SKM-1 treated with dmso at 0.1 percent for 144 hours (cell line): ENCODE results near the gene SGMS1.

ENCODE experiments used
- DNase-seq: peaks from one replicate; lab custom pipeline; 2025; ENCODE audit not compliant: unreplicated experiment; lab: John Stamatoyannopoulos, UW

SGMS1 gene

GRCh38 chr10:50613150-50613549 is 10.6 kb downstream of the SGMS1 start:
- no peak for DNase-seq

GRCh38 chr10:50610368-50610767 is 13.4 kb downstream of the SGMS1 start:
- DNase-seq: no peak

GRCh38 chr10:50607356-50607925 is 16.3 kb downstream of the SGMS1 start:
- DNase-seq: peak; percentile 8

DNA sequence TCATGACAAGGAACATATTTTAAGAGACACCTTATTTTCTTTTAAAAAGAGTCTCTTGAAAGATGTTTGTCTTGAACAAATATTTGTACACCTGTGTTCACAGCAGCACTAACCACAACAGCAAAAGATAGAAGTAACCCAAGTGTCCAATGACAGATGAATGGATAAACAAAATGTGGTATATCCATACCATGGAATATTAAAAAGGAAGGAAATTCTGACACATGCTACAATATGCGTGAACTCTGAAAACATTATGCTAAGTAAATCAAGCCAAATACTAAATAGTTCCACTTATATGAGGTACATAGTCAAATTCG is 17.8 kb downstream of the SGMS1 start:
- no peak for DNase-seq

- DNase-seq: peak; percentile 52
These were observed 18.3 kb downstream of the SGMS1 start for GRCh38 chr10:50605269-50605950.

DNA sequence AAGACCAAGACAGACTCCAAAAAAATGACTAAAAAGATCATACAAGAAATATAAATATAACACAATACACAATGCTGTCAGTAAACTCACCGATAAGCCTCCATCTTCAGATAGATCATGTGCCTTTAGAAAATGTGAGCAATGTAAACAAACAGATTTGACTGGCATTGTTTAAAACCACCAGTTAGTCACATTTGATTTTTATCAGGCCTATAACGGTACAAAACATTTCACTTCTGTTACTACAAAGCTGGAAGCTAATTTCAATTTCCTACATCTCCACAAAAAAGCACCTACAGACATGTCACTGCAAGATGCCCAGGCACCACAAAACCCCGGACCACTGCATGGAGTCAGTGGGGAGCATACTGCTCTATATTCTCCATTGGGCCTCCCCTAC is 18.9 kb downstream of the SGMS1 start:
- no peak for DNase-seq

- peak; percentile 21 for DNase-seq
These were observed 19.6 kb downstream of the SGMS1 start for GRCh38 chr10:50604049-50604640.

- DNase-seq: no peak
These were observed 20.5 kb downstream of the SGMS1 start for GRCh38 chr10:50603151-50603850.

DNA sequence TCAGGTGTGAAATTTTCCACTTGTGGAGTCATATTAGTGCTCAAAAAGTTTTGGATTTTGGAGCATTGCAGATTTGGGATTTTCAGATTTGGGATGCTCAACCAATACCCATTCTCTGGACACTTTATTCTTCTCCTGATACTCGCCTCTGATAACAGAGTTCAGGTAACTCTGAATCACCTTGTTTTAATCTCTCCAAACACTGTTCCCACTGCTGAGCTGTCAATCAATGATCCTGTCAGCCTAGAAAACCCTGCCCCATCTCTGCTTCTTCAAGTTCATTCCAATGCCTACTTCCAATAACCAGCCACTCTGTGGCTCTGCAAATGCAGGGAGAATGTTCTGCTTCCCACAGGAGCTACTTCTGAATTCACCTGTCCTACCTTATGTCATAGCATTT is 21.8 kb downstream of the SGMS1 start:
- DNase-seq: no peak

- no peak for DNase-seq
These were observed 22.8 kb downstream of the SGMS1 start for GRCh38 chr10:50600831-50601477.

DNA sequence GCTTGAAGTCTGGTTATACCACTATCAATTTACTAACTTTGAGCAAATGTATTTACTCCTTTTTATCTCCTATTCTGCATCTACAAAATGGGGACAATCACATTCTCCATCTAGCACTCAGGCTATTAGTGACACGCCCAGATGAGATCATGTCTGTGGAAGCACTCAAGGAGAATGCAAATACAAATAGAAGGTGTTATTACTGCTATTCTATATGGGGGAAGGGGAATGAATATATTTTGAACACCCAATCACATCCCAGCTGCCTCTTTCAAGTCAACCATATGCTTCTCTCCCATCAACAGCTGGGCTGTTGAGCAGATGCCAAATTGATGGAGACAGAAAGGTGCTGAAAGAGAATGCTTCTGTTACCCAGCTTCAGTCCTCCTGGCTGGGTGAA is 23.5 kb downstream of the SGMS1 start:
- no peak for DNase-seq

DNA sequence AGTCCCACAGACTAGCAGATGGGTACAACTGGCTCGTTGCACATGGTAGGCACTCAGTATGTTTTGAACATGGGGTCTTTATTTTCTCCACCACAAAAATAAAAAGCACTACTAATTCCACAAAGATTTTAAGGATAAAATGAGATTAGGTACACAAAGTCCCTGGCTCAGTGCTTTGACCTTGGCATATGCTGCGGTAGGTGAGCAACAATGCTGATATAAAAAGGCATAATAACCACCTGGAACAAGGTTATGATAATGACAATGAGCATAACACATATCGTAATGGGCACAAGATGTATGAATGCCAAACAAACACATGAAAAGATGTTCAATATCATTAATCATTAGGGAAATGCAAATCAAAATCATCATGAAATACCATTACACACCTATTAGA is 26.9 kb downstream of the SGMS1 start:
- no peak for DNase-seq

GRCh38 chr10:50596456-50596855 is 27.3 kb downstream of the SGMS1 start:
- DNase-seq: no peak

DNA sequence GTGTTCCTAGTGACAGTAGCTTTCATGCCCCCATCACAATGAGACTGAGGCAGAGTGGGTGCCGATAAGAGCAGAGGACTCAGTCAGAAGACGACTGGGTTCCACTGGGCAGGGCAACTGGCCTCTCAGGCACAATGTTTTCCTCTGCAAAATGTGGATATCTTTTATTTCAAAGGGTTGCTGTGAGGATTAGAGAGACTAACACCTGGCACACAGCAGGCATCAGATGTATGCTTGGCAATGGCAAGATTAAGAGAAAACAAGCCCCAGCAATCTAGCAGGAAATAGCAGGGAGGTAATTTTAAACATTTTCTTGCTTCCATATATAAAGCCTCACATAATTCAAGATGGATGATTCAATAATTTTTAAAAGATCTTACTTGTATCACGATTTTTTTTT is 28.0 kb downstream of the SGMS1 start:
- DNase-seq: no peak

DNA sequence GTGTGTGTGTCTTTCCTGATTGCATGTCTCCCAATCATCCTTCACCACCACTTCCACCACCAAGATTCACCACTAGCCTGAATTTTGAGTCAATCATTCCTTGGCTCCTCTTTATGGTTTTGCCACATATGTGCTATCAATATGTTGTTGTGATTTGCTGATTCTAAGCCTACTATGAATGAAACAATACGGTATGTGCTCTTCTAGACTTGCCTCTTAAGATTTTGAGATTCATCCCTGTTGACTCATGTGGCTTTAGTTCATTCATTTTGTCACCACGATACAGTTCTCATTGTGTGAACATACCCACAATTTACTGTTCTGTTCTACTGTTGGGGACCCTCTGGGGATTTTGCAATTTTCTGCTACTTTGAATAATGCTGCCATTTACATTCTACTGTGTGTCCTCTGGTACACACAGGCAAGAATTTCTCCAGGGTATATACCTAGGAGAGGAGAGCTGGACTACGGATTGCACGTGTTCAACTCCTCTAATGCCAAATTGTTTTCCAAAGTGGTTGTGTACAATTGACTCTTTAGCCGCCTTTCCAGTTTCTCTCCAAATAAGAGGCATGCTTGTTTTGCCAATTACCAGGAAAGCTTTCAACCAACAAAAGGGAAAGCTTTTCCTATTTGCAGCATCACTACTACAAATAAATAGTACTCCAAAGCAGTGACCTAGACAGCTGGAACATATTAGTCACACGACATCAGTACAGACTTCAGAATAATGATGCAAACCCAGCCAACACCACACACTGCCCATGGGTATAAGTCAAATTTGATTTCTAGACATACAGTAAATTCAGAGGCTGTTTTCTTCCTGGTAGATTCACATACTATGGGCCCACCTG is 30.0 kb downstream of the SGMS1 start:
- DNase-seq: no peak

DNA sequence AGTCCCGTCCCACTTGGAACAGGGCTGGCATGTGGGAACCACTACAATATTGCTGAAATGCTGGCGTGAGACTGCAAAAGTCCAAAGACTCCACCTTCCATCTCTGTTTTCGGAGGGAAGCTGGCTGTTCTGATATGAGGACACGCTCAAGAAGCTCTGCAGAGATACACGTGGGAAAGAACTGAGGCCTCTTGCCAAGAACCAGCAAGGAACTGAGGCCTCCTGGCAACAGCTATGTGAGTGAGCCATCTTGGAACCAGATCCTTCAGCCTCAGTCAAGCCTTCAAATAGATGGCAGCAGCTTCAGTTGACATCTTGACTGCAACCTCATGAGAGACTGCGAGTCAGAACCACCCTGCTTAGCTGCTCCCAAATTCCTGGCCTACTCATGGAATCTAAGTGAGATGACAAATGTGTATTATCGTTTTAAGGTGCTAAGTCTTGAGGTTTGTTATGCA is 30.8 kb downstream of the SGMS1 start:
- no peak for DNase-seq

DNA sequence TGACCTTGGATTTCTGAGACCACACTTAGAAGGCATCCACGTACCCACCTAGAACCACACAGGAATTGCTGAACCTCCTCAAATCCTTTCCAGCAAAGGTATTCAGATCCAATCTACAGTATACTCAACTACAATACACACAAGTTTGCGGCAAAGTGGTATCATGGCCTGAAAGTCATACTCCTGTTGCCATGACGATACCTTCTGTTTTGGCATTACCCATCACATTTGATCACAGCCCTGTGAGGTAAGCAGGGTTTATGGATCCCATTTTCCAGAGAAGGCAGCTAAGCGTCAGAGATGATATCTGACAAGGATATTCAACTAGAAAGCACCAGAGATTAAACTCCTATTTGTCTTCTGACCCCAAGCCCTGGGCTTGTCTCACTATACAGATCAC is 32.8 kb downstream of the SGMS1 start:
- DNase-seq: no peak

GRCh38 chr10:50586740-50587088 is 37.0 kb downstream of the SGMS1 start:
- DNase-seq: no peak

- no peak for DNase-seq
These were observed 37.6 kb downstream of the SGMS1 start for GRCh38 chr10:50585921-50586739.
